HG03521 (cell line): ENCODE measurements around the gene AUP1.
"Not testable (repeated sequence)": the region's sequence is repeated elsewhere in the genome, so short reads cannot be mapped to it uniquely, and the experiment has no call there.

Experiments used
- ATAC-seq: cut with Tn5 transposase; IDR thresholded peaks from one replicate; pipeline ENCODE4 v1.9.1; 2021; ENCODE audit warnings: mild to moderate bottlenecking, moderate library complexity; ENCODE audit not compliant: unreplicated experiment

The AUP1 gene

GRCh38 chr2:74500578-74500946, 28.9 kb downstream of the AUP1 start:
- no peak for ATAC-seq

- ATAC-seq, result no peak
These were observed 29.4 kb downstream of the AUP1 start for GRCh38 chr2:74499940-74500577.

- no peak for ATAC-seq
These were observed 30.1 kb downstream of the AUP1 start, which contains the start of gene LBX2 for GRCh38 chr2:74499267-74499939. TSS of gene LBX2 (minus strand) at chr2:74499603. CDS start at chr2:74499537, 66 bp downstream.

- ATAC-seq, result no peak
These were observed 30.8 kb downstream of the AUP1 start for GRCh38 chr2:74498500-74499266.

GRCh38 chr2:74497777-74498499, 31.6 kb downstream of the AUP1 start:
- no peak for ATAC-seq

GRCh38 chr2:74496997-74497776, 32.3 kb downstream of the AUP1 start:
- ATAC-seq, result no peak

GRCh38 chr2:74495440-74495839, 34.1 kb downstream of the AUP1 start:
- ATAC-seq, result no peak

GRCh38 chr2:74493546-74493945, 36.0 kb downstream of the AUP1 start:
- ATAC-seq, result no peak

- no peak for ATAC-seq
These were observed 37.6 kb downstream of the AUP1 start for GRCh38 chr2:74491648-74492544.

GRCh38 chr2:74489906-74490305, 39.6 kb downstream of the AUP1 start:
- ATAC-seq, result no peak

- ATAC-seq, result no peak
These were observed 40.6 kb downstream of the AUP1 start for GRCh38 chr2:74488643-74489481.

- no peak for ATAC-seq
These were observed 43.4 kb downstream of the AUP1 start for GRCh38 chr2:74486141-74486540.

GRCh38 chr2:74483675-74484164, 45.8 kb downstream of the AUP1 start:
- not testable (repeated sequence) for ATAC-seq

GRCh38 chr2:74482801-74483674, 46.5 kb downstream of the AUP1 start, which contains the start of the genes CCDC142 and TTC31:
TSS of gene CCDC142 (minus strand) at chr2:74482998. CDS start at chr2:74482837, 161 bp downstream.
TSS of gene TTC31 (plus strand) at chr2:74483081. CDS start at chr2:74483096, 15 bp downstream.
- ATAC-seq, result peak; percentile 74

GRCh38 chr2:74481961-74482800, 47.3 kb downstream of the AUP1 start:
- ATAC-seq, result peak; percentile 37

- ATAC-seq, result no peak
These were observed 48.1 kb downstream of the AUP1 start for GRCh38 chr2:74481431-74481830.
